Measurements from ENCODE around the gene GPD2. TPM values are rescaled to one million over a fixed set of nuclear protein-coding genes. Genes with fewer than 3 reads are reported as not detected.

The GPD2 gene
- polyA plus RNA-seq (ENCODE audit: insufficient read length) = 11.8 TPM

- DNase-seq (ENCODE audit: low read depth) = peak; percentile 71
Observed at GRCh38 chr2:156435718-156436496, at the start of gene GPD2. Gene GPD2, plus strand, starts transcription at chr2:156436379. Its CDS starts 39,727 bp downstream, at chr2:156476106.

GRCh38 chr2:156394033-156394741 is 42.0 kb upstream of the GPD2 start:
- no peak for DNase-seq (ENCODE audit: low read depth)

DNA sequence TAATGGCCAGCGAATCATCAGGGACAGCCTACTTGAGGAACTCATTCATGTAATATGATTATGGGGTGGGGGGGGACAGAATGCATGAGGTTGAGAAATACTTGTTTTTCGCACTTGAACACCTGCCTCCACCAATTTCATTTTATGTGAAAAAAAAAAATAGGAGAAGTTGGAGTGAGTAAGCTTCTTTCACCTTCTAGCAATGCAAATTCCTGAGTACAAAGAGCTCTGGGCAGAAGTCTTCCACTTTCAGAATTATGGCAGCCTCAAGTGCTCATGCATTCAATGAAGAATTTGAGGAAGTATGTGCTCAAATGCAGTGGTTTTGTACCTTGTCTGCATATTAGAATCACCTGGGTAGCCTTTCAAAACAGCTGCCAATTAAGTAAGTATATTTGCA is 40.1 kb upstream of the GPD2 start:
- DNase-seq (ENCODE audit: low read depth) = no peak

DNA sequence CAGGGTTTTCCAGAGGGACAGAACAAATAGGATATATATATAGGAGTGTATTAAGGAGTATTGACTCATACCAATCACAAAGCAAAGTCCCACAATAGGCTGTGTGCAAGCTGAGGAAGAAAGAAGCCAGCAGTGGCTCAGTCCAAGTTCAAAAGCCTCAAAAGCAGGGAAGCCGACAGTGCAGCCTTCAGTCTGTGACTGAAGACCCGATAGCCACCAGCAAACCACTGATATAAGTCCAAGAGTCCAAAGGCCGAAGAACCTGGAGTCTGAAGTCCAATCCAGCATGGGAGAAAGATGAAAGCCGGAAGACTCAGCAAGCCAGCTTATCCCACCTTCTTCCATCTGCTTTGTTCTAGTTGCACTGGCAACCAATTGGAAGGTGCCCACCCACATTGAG is 39.0 kb upstream of the GPD2 start:
- no peak for DNase-seq (ENCODE audit: low read depth)

GRCh38 chr2:156398176-156398575 is 38.0 kb upstream of the GPD2 start:
- DNase-seq (ENCODE audit: low read depth) = no peak

- DNase-seq (ENCODE audit: low read depth) = no peak
Observed at GRCh38 chr2:156399224-156399949, 36.8 kb upstream of the GPD2 start.

GRCh38 chr2:156399950-156400705 is 36.1 kb upstream of the GPD2 start:
- peak; percentile 9 for DNase-seq (ENCODE audit: low read depth)

- DNase-seq (ENCODE audit: low read depth) = peak; percentile 90
Observed at GRCh38 chr2:156400706-156401678, 35.2 kb upstream of the GPD2 start.

DNA sequence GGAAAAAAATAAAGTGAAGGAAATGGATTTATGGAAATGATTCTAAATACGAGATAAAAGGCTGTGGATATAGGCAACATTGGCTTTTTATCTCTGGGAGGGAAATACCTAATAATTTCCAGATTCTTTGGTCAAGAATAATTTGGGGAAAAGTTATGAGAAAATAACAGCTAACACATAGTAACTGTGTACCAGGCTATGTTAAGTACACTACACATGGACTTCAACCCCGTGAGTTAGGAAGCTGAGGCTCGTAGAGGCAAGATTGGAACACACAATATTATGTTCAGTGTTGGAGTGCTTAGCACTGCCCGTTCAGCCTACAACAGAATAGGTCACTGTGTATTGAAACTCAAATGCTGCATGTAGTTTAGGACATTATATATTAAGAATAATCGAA is 34.3 kb upstream of the GPD2 start:
- DNase-seq (ENCODE audit: low read depth) = no peak

DNA sequence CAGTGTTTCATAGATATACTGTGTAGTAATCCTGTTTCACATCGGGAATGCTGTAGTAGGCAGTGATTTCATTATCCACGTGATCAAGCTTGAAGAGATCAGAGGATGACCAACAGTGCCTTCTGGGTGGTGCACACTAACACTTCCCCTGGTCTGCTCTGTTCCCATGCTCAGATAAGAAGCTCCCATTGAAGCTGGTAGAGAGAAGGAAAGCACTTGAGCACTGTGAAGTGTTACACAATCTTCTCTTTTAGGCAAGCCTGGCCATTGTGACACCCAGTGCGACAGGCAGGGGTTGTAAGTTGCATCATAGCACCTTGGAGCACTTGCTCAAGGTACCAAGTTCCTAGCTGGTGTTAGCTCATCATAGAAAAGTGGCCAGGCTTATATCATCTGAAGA is 30.6 kb upstream of the GPD2 start:
- DNase-seq (ENCODE audit: low read depth) = no peak

- DNase-seq (ENCODE audit: low read depth) = no peak
Observed at GRCh38 chr2:156411835-156412234, 24.3 kb upstream of the GPD2 start.

- no peak for DNase-seq (ENCODE audit: low read depth)
Observed at GRCh38 chr2:156421851-156422250, 14.3 kb upstream of the GPD2 start.

GRCh38 chr2:156423674-156424282 is 12.4 kb upstream of the GPD2 start:
- DNase-seq (ENCODE audit: low read depth) = no peak

- no peak for DNase-seq (ENCODE audit: low read depth)
Observed at GRCh38 chr2:156427074-156427473, 9.1 kb upstream of the GPD2 start.

- DNase-seq (ENCODE audit: low read depth) = no peak
Observed at GRCh38 chr2:156429211-156429610, 7.0 kb upstream of the GPD2 start.

DNA sequence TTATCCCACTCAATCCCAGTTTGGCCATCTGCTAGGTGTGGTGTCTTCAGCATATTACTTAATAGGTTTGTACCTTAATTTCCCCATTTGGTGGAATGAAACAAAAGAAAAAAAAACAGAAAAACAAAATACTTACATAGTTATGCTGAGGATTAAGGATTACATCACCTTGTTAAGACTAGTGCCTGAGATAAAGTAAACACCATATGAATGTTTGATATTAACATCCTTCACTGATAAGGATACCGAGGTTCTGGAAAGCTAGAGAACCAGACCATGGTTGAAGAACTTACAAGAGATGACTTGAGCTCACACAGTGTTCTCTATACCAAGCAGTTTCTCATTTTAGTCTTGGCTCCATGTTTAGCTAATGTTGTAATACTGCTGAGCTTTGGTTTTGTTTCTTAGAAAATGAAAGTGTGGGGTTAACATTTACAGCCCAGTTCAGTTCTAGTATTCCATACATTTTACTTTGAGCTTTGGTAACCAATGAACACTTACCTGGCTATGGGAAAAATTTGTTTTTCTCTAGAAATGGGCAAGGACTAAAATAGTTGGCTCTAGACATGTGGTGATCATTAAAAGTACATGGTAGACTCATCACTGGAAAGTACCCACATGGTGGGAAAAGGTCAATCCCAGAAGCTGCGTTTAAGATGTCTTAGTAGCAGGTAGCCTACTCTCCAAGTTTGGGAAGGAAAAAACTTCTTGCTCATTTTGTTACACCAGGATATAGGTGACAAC is 5.8 kb upstream of the GPD2 start:
- no peak for DNase-seq (ENCODE audit: low read depth)

DNA sequence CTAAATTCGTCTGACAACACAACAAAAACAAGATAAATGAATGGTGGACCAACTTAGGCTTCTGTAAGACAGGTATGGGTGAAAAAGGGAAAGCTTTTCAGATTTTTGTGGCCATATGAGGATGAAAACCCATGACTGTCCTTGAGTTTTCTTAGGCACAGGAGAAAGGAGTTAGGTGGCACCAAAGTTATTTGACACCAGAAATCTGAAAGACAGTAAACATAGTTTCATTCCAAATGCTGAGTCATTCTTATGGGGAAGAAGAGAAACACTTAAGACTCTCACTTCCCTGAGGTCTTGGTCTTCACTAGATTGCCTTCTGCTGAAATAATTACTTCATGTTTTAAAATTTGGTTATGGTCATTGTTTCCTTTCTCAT is 5.2 kb upstream of the GPD2 start:
- no peak for DNase-seq (ENCODE audit: low read depth)

- no peak for DNase-seq (ENCODE audit: low read depth)
Observed at GRCh38 chr2:156434461-156435291, 1.5 kb upstream of the GPD2 start.

DNA sequence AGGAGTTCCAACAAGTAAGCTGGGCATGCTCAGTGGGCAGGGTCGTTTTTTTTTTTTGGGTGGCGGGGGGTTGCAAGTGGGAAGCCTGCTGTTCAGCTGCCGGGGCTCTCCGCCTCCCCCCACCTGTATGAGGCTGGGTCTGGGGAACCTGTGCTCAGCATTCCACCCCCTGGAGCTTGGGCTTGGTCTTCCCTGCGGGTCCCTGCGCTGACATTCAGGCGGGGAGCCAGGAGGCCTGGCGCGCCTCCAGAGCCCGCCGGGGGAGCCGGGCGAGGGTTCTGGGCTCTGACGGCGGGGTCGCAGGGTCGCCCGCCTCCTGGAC is 822 bp upstream of the GPD2 start:
- DNase-seq (ENCODE audit: low read depth) = no peak

Measured in forelimb muscle (tissue), 1 donor.